Measurements from ENCODE around the gene EPHA2.
"Not testable (repeated sequence)": the region's sequence is repeated elsewhere in the genome, so short reads cannot be mapped to it uniquely, and the experiment has no call there.

Gene EPHA2

DNA sequence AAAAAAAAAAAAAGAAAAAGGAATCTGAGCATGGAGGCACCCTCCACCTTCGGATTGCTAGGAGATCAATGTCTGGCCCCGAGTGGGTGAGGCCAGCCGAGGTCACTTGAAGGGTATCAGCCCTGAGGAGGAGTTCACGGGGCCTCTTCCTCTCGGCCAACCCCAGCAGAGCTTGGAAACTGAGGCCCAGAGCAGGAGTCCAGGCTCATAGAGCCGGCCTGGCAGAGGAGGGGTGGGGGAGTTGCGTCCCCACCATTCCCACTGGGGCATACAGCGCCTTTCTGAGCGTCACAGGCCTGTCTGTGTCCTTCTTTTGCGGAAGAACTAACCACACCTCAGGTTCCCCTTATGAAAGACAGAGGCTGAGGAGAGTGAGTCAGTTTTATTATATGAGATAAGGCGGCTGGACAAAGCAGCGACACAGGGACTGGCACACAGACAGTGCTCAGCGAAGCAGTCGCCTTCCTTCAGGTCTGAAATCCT, 17.1 kb upstream of the EPHA2 start:
- no peak overlapping the region for H3K4me3 ChIP-seq (ENCODE audit: control insufficient read depth, low read depth, low read length)
- DNase-seq (ENCODE audit: low read depth): no peak

DNA sequence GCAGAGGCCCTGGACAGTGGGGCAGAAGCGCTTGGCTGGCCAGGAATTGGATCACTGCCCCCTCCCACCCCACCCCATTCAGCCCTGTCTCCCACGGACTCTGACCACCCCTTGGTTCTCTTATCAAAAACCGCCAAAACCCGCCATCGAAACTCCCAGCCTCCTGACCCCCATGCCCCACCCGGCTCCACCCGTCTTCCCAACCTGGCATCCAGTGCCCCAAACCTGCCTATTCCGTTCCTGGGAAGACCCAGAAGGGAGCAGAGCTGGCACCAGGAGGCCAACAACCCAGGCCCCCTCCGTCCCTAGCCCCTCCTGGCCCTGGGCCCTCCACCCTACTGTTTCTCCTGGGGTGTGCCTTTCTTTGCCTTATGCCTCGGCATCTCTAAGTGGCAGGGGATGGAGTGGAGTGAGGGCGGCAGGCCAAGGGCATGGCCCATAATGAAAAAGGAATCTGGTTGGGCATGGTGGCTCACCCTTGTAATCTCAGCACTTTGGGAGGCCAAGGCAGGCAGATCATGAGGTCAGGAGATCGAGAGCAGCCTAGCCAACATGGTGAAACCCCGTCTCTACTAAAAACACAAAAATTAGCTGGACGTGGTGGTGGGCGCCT, 16.5 kb upstream of the EPHA2 start:
- H3K4me3 ChIP-seq (ENCODE audit: control insufficient read depth, low read depth, low read length): no peak overlapping the region
- TF ChIP-seq CTCF (conservative IDR thresholded peaks at IDR 0.05; ENCODE audit: control insufficient read depth, insufficient read depth, low read depth, low read length): no peak
- no peak for DNase-seq (ENCODE audit: low read depth)

More for the DNA sequence above, 17.1 kb upstream of the EPHA2 start:
- TF ChIP-seq CTCF (conservative IDR thresholded peaks at IDR 0.05; ENCODE audit: control insufficient read depth, insufficient read depth, low read depth, low read length): no peak

GRCh38 chr1:16171314-16172151, 15.7 kb upstream of the EPHA2 start:
- DNase-seq (ENCODE audit: low read depth): no peak
- H3K4me3 ChIP-seq (ENCODE audit: control insufficient read depth, low read depth, low read length): no peak overlapping the region
- no peak for TF ChIP-seq CTCF (conservative IDR thresholded peaks at IDR 0.05; ENCODE audit: control insufficient read depth, insufficient read depth, low read depth, low read length)

GRCh38 chr1:16170283-16170673, 14.4 kb upstream of the EPHA2 start:
- TF ChIP-seq CTCF (conservative IDR thresholded peaks at IDR 0.05; ENCODE audit: control insufficient read depth, insufficient read depth, low read depth, low read length): no peak
- DNase-seq (ENCODE audit: low read depth): no peak
- no peak overlapping the region for H3K4me3 ChIP-seq (ENCODE audit: control insufficient read depth, low read depth, low read length)

DNA sequence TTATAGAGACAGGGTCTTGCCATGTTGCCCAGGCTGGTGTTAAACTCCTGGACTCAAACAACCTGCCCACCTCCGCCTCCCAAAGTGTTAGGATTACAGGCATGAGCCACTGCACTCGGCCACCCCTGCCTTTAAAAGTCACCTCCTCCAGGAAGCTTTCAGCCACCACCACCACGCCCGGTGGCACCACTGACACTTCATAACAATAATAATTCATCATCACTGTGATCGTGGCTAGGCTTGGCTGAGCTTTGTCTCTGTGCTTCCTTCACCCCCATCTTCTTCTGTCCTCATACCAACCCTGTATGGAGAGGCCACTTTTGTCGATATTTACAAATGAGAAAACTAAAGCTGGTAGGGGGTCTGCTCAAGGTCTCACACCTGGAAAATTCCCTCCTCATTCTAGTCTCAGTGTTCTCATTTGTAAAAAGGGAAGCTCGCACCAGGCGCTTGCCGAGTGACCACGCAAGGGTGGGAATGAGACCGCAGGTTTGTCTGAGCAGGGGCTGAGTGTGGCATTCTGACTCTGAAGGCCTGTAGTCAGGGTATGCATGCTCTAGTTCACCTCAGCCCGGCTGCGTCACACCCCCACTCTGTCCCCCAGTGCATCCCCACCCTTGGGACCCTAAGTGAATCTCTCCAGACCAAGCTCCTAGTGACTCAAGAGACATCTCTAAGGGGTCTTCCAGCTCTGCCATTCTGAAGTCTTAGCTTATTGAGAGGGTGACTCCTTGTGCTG, 12.9 kb upstream of the EPHA2 start:
- TF ChIP-seq CTCF (conservative IDR thresholded peaks at IDR 0.05; ENCODE audit: control insufficient read depth, insufficient read depth, low read depth, low read length): no peak
- DNase-seq (ENCODE audit: low read depth): no peak
- H3K4me3 ChIP-seq (ENCODE audit: control insufficient read depth, low read depth, low read length): no peak overlapping the region

GRCh38 chr1:16168144-16168495, 12.3 kb upstream of the EPHA2 start:
- DNase-seq (ENCODE audit: low read depth); H3K4me3 ChIP-seq (ENCODE audit: control insufficient read depth, low read depth, low read length): not testable (repeated sequence)

All from fibroblast of mammary gland (primary cell).